HL-60 (cell line): ENCODE results near the gene GALNT15.

Experiments used
- POLR2AphosphoS5 ChIP-seq: IDR thresholded peaks from 2 replicates; pipeline ENCODE4 v1.6.1; 2012; ENCODE audit warnings: low read depth
- SPI1 ChIP-seq: IDR thresholded peaks from 2 replicates; pipeline ENCODE4 v1.6.1; 2012; ENCODE audit warnings: low read depth, mild to moderate bottlenecking, borderline replicate concordance
- TF ChIP-seq, protein P1 (sequence below): IDR thresholded peaks from one replicate; pipeline ENCODE4 v1.5.1; 2011; ENCODE audit warnings: low read length, control low read depth, inconsistent platforms; ENCODE audit not compliant: insufficient read depth
- TF ChIP-seq, protein P2 (sequence below): IDR thresholded peaks from 2 replicates; pipeline ENCODE4 v1.6.1; 2012; ENCODE audit warnings: low read depth; ENCODE audit not compliant: insufficient replicate concordance

- TF ChIP-seq, protein P1, sequence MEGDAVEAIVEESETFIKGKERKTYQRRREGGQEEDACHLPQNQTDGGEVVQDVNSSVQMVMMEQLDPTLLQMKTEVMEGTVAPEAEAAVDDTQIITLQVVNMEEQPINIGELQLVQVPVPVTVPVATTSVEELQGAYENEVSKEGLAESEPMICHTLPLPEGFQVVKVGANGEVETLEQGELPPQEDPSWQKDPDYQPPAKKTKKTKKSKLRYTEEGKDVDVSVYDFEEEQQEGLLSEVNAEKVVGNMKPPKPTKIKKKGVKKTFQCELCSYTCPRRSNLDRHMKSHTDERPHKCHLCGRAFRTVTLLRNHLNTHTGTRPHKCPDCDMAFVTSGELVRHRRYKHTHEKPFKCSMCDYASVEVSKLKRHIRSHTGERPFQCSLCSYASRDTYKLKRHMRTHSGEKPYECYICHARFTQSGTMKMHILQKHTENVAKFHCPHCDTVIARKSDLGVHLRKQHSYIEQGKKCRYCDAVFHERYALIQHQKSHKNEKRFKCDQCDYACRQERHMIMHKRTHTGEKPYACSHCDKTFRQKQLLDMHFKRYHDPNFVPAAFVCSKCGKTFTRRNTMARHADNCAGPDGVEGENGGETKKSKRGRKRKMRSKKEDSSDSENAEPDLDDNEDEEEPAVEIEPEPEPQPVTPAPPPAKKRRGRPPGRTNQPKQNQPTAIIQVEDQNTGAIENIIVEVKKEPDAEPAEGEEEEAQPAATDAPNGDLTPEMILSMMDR, result no peak
- TF ChIP-seq, protein P2, sequence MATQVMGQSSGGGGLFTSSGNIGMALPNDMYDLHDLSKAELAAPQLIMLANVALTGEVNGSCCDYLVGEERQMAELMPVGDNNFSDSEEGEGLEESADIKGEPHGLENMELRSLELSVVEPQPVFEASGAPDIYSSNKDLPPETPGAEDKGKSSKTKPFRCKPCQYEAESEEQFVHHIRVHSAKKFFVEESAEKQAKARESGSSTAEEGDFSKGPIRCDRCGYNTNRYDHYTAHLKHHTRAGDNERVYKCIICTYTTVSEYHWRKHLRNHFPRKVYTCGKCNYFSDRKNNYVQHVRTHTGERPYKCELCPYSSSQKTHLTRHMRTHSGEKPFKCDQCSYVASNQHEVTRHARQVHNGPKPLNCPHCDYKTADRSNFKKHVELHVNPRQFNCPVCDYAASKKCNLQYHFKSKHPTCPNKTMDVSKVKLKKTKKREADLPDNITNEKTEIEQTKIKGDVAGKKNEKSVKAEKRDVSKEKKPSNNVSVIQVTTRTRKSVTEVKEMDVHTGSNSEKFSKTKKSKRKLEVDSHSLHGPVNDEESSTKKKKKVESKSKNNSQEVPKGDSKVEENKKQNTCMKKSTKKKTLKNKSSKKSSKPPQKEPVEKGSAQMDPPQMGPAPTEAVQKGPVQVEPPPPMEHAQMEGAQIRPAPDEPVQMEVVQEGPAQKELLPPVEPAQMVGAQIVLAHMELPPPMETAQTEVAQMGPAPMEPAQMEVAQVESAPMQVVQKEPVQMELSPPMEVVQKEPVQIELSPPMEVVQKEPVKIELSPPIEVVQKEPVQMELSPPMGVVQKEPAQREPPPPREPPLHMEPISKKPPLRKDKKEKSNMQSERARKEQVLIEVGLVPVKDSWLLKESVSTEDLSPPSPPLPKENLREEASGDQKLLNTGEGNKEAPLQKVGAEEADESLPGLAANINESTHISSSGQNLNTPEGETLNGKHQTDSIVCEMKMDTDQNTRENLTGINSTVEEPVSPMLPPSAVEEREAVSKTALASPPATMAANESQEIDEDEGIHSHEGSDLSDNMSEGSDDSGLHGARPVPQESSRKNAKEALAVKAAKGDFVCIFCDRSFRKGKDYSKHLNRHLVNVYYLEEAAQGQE, result no peak
- TF ChIP-seq POLR2AphosphoS5 (no peak), SPI1 (no peak)
These were observed at the start of gene GALNT15 for GRCh38 chr3:16174389-16174788.
